Measurements from ENCODE around the gene NKX1-2.

The NKX1-2 gene

GRCh38 chr10:124476043-124476725 is 26.3 kb upstream of the NKX1-2 start:
- DNase-seq (ENCODE audit: low read depth in 1 of 2, low spot score in 1 of 2): no peak

GRCh38 chr10:124474514-124475070 is 24.8 kb upstream of the NKX1-2 start:
- no peak for DNase-seq (ENCODE audit: low read depth in 1 of 2, low spot score in 1 of 2)

GRCh38 chr10:124473070-124473469 is 23.2 kb upstream of the NKX1-2 start:
- no peak for DNase-seq (ENCODE audit: low read depth in 1 of 2, low spot score in 1 of 2)

GRCh38 chr10:124472071-124472470 is 22.2 kb upstream of the NKX1-2 start:
- DNase-seq (ENCODE audit: low read depth in 1 of 2, low spot score in 1 of 2): no peak

- no peak for DNase-seq (ENCODE audit: low read depth in 1 of 2, low spot score in 1 of 2)
These were observed 21.0 kb upstream of the NKX1-2 start for GRCh38 chr10:124470544-124471434.

- no peak for DNase-seq (ENCODE audit: low read depth in 1 of 2, low spot score in 1 of 2)
These were observed 20.2 kb upstream of the NKX1-2 start for GRCh38 chr10:124469956-124470484.

GRCh38 chr10:124468624-124469023 is 18.8 kb upstream of the NKX1-2 start:
- no peak for DNase-seq (ENCODE audit: low read depth in 1 of 2, low spot score in 1 of 2)

- DNase-seq (ENCODE audit: low read depth in 1 of 2, low spot score in 1 of 2): no peak
These were observed 17.3 kb upstream of the NKX1-2 start for GRCh38 chr10:124467165-124467564.

GRCh38 chr10:124465777-124466488 is 16.1 kb upstream of the NKX1-2 start:
- DNase-seq (ENCODE audit: low read depth in 1 of 2, low spot score in 1 of 2): no peak

- DNase-seq (ENCODE audit: low read depth in 1 of 2, low spot score in 1 of 2): no peak
These were observed 15.4 kb upstream of the NKX1-2 start for GRCh38 chr10:124465003-124465776.

GRCh38 chr10:124464028-124464965 is 14.5 kb upstream of the NKX1-2 start:
- no peak for DNase-seq (ENCODE audit: low read depth in 1 of 2, low spot score in 1 of 2)

- no peak for DNase-seq (ENCODE audit: low read depth in 1 of 2, low spot score in 1 of 2)
These were observed 12.5 kb upstream of the NKX1-2 start for GRCh38 chr10:124462348-124462695.

GRCh38 chr10:124461642-124462347 is 12.0 kb upstream of the NKX1-2 start, which contains the start of gene LHPP:
LHPP (plus strand) TSS chr10:124461823; CDS start chr10:124461863, 40 bp downstream.
- DNase-seq (ENCODE audit: low read depth in 1 of 2, low spot score in 1 of 2): peak; percentile 78

- no peak for DNase-seq (ENCODE audit: low read depth in 1 of 2, low spot score in 1 of 2)
These were observed 10.3 kb upstream of the NKX1-2 start for GRCh38 chr10:124460144-124460543.

- DNase-seq (ENCODE audit: low read depth in 1 of 2, low spot score in 1 of 2): no peak
These were observed 9.6 kb upstream of the NKX1-2 start for GRCh38 chr10:124459395-124459794.

- DNase-seq (ENCODE audit: low read depth in 1 of 2, low spot score in 1 of 2): no peak
These were observed 9.1 kb upstream of the NKX1-2 start for GRCh38 chr10:124458889-124459288.

- no peak for DNase-seq (ENCODE audit: low read depth in 1 of 2, low spot score in 1 of 2)
These were observed 8.6 kb upstream of the NKX1-2 start for GRCh38 chr10:124458473-124458872.

GRCh38 chr10:124455441-124455840 is 5.6 kb upstream of the NKX1-2 start:
- no peak for DNase-seq (ENCODE audit: low read depth in 1 of 2, low spot score in 1 of 2)

Measured in activated CD4-positive, alpha-beta T cell treated with anti-CD3 and anti-CD28 coated beads, Interleukin-2, amount 50 U/mL, for 24 hours (primary cell).